ENCODE results near the gene ETS2.

Gene ETS2

GRCh38 chr21:38805328-38806152 is at the start of gene ETS2:
Gene ETS2 (plus strand): TSS chr21:38805929. CDS start chr21:38810035, 4,106 bp downstream.
- peak; percentile 55 to 74 for DNase-seq (ENCODE audit: low read depth in 2 of 2)

- DNase-seq (ENCODE audit: low read depth in 2 of 2): no peak
Measured at GRCh38 chr21:38756746-38757145, 49.0 kb upstream of the ETS2 start.

- DNase-seq (ENCODE audit: low read depth in 2 of 2): no peak
Measured at GRCh38 chr21:38758501-38759214, 47.1 kb upstream of the ETS2 start.

- no peak for DNase-seq (ENCODE audit: low read depth in 2 of 2)
Measured at GRCh38 chr21:38759413-38759812, 46.3 kb upstream of the ETS2 start.

- DNase-seq (ENCODE audit: low read depth in 2 of 2): no peak
Measured at GRCh38 chr21:38760017-38760761, 45.5 kb upstream of the ETS2 start.

DNA sequence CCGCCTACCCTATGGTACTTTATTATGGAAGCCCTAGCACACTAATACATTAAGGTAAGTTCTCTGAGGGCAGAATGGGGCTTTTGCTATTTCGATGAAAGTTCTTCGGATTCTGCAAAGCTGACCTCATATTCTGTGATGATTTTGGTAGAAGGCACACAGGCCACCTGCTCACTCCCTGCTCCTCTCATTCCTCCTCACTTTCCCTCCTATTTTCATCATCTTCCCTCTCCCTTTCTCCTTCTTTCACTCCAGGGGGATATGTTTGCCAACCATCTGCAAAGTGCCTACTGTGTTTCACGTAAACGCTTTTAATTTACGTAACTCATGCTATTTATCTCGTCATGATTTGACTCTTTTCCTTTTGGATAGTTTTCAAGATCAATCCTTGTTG is 45.0 kb upstream of the ETS2 start:
- no peak for DNase-seq (ENCODE audit: low read depth in 2 of 2)

GRCh38 chr21:38761531-38761930 is 44.2 kb upstream of the ETS2 start:
- no peak for DNase-seq (ENCODE audit: low read depth in 2 of 2)

GRCh38 chr21:38765056-38765455 is 40.7 kb upstream of the ETS2 start:
- DNase-seq (ENCODE audit: low read depth in 2 of 2): no peak

DNA sequence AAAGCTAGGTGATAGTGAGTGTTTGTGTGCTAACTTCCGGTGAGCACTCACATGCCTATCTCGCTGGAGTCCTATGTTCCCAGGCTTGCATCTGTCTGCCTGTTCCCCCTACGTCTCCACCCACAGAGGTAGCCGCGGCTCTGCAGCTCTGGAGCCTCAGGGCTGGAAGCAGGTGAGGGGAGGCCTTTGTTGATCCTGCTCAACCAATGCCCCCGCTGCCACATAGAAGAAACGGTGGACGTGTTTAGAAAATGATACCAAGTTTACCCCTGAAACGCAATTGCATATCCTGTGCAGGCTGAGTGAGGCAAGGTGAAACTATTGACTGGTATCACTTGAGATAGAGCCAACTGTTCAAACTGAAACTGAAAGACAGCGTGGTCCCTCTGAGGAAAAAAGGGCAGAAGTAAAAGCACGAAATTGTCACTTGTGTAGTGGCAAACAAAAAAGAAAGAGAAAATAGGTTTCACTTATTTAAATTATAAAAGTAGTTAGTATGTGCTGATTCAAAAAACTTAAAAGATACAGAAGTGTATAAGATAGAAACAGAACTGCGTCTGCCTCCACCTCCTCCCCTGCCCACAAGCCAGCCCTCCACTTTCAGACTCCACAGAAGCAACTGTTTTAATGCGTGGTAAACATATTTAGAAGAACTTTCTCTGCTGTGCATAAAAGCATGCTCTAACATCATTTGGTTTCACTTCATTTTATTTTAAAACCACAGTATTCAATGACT is 38.6 kb upstream of the ETS2 start:
- peak; percentile 33 to 43 for DNase-seq (ENCODE audit: low read depth in 2 of 2)

DNA sequence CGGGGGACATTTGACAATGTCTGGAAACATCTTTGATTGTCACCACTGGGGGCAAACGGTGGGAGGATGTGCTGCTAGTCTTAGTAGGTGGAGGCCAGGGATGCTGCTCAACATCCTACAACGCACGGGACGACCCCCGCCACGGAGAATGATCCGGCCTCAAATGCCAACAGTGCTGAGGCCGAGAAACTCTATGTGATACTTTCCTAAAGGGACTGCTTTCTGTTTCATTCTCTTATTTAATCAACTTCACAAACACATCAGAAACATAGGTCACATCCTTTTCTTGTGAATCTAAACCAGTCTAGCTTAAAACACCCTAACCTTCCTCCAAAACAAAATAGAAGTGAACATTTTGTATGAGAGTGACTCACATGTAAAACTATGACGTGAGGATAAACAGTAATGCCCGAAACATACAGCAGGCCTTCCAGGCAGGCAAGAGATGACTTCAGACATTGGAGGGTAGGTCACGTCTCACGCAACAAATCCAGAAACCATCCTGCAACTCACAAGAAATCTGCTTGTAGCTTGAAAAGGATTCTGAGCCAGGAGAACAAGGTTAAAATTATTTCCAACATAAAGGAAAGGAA is 37.2 kb upstream of the ETS2 start:
- DNase-seq (ENCODE audit: low read depth in 2 of 2): peak; percentile 45 to 58

DNA sequence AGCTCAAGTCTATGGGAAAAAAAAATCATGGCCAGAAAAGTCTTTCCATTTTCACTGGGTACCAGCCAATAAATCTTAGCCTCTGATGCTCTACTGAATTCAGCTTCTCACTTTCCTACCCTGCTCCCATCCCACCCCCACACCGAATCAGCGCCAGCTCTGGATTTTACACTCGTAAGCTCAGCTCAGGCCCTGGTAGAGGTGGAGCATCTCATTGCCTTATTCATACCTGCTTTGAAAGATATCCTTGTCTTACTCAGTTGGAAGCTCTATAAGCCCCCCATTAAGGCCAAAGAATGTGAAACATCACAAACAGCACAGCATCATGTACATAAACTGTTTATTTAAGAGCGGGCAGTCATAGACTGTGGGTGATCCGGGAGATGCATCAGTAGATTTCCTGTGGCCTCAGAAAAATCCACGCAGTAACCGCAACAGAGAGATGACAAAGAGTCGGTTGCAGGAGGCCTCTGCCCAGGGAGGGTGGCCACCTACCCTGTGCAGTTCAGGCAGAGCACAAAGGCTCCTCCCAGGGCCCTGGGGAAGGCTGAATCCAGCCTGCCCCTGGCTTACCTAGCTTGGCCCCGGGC is 36.4 kb upstream of the ETS2 start:
- no peak for DNase-seq (ENCODE audit: low read depth in 2 of 2)

GRCh38 chr21:38770660-38771059 is 35.1 kb upstream of the ETS2 start:
- no peak for DNase-seq (ENCODE audit: low read depth in 2 of 2)

- DNase-seq (ENCODE audit: low read depth in 2 of 2): no peak
Measured at GRCh38 chr21:38771536-38771935, 34.2 kb upstream of the ETS2 start.

DNA sequence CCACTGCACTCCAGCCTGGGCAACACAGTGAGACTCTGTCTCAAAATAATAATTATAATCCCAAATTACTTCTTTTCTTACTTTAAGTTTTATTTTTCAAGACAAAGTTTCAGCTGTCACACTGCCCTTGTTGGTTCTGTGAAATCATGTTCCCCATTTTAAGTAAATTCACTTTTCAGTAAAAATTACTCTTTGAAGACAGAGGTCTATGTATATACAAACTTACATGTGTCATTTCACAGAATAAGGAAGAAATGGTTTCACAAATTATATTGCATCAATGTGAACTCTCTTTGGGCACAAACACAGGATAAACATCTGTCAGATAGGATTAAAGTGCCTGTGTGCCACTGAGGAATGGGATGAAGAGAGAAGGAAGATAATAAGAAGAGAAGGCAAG is 33.1 kb upstream of the ETS2 start:
- DNase-seq (ENCODE audit: low read depth in 2 of 2): no peak

DNA sequence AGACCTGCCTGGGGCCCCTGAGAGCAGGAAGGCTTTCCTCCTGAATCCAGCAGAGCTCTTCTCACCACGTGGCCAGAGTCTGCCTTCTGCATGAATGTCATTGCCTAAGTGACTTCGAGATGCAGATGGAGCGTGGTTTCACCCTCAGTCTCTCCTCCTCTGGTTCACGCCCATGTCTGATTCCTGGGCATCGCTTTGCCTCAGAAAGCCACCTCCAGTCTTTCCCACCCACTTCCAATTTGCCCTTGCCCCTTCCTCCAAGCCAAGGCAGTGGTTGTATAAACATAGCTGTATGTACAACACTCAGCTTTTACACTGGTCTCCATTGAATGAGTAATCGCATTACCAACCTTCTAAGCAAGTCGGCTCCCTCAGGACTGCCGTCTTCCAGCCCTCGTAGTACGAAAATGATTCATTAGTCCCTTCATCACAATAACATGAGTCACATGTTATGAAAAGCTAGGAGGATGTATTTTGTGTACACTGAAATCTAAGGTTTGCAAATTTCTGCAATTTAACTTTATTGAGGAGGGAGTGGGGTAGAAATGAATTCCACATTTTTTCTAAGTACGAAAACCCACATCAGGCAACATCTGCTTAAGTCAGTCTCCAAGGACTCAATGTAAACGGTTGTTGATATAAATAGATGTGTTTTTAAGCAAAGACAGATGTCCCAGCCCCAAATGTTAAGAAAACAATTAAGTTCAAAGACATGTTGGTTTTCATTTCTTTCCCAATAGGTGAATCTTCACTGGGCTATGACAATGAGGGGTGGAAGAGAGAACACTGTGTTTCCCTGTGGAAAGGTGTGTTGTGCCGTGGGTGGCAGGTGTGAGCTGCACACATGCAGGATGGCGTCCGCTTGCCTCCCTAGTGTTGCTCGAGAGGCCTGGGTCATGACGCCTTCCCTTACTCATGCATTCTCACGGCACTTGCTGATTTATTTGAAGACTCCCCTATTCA is 32.3 kb upstream of the ETS2 start:
- DNase-seq (ENCODE audit: low read depth in 2 of 2): peak in 1 of 2 experiments; percentile 22

- DNase-seq (ENCODE audit: low read depth in 2 of 2): no peak
Measured at GRCh38 chr21:38774152-38774551, 31.6 kb upstream of the ETS2 start.

DNA sequence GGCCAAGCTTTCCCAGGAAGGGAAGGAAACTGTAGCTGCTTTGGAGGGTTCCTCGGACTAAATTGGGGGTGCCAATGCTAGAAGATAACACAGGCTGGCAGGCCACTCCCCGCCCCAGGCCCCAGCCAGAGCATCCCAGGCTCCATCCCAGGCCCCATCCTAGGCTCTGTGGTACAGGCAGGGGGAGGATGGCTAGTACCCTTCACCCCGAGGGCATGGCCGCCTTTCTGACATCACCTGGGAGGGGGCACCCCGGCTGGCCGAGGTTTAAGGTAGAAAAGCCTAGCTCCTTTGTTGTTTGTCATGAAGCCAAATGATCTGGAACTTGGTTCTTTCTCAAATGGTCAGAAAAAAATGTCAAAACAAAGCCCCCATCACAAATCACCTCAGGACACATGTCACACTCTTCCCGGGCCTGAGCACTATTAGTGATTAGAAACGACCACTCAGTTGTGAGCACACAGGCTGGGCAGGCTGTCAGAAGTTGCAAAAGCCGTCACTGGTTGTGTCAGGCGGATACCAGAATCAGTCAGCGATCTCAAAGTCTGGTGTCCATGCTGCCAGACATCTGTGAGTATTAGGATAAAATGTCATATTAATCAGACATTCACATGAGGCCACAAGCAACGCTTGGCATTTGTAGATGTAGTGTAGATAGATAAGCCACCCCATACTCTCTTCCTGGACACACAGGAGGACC is 31.0 kb upstream of the ETS2 start:
- DNase-seq (ENCODE audit: low read depth in 2 of 2): no peak

DNA sequence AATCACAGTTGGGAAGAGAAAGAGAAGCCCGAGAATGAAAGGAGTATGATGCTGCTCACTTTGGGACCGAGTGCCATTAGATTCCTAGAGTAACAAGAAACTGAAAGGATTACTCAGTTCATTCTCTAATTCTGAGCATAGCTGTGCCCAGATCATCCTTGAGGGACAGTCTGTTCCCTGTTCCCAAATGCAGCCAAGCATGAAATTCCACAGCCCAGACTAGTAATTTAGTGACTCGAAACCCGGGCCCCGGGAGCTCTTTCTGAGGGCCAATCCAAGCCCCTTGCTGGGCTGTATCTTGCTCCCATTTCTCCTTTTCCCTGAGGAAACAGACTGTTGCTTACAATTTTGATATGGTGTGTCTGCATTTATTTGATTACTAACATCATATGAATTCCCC is 30.0 kb upstream of the ETS2 start:
- DNase-seq (ENCODE audit: low read depth in 2 of 2): no peak

DNA sequence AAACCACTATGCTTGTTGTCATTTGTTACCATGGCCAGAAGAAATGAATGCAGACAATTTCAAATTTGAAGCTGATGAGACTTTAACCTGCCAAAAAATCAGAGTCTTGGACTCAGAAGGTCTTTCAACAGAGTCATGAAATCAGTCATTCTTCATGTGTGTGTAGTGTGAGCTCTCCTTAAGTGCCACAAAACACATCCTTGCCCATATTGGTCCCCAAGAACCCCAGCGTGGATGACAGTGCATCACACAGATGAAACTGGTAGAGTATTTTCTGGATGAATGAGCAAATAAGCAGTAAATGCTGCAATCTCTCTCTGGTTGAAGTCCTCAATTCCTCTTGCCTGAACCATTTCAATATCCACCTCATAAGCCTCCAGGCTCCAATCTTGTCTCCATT is 28.7 kb upstream of the ETS2 start:
- no peak for DNase-seq (ENCODE audit: low read depth in 2 of 2)

Data from stimulated activated CD4-positive, alpha-beta T cell treated with anti-CD3 and anti-CD28 coated beads, Interleukin-12 subunit alpha, Interleukin-12 subunit beta, amount 100 ng/mL, for 24 hours (primary cell).